Lung microvascular endothelial cell (primary cell): Measurements from ENCODE around the gene GRID1. TPM values are rescaled to one million over a fixed set of nuclear protein-coding genes. Genes with fewer than 3 reads are reported as not detected.
"Not testable (repeated sequence)": the region's sequence is repeated elsewhere in the genome, so short reads cannot be mapped to it uniquely, and the experiment has no call there.

Experiments used
- DNase-seq, 2 donors: peaks; one replicate each; pipeline versions ENCODE4 v3.0.0 to v3.0.0-alpha.2; 2010; ENCODE audit warnings: low read depth in 2 of 2
- total RNA-seq: library from RNA; depleted of rRNA; stranded (reverse); fragments of >200 nt; gene quantifications from 2 replicates; pipeline ENCODE4 v1.2.1, GENCODE V29; 2014

GRID1 gene
- total RNA-seq, 1 donor from 2014 or later: not detected

DNA sequence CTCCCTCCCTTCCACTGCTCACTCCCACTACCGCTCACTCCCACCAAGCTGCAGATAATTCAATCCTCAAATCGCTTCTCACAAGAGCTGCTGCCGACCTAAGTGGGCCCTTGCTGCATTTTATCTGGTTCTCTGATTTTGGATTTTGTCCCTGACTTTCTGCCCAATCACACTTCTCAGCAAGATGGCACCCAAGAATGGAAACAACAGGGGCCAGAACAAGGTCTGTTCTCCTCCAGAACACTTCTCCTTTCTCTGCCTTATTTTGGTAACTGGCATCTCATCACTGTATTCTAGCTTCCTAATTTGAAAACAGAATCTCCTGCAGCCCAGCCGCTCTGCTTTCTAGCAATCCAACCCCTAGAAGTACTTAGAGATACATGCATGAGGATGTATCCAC lies 172.8 kb downstream of the GRID1 start:
- no peak for DNase-seq

DNA sequence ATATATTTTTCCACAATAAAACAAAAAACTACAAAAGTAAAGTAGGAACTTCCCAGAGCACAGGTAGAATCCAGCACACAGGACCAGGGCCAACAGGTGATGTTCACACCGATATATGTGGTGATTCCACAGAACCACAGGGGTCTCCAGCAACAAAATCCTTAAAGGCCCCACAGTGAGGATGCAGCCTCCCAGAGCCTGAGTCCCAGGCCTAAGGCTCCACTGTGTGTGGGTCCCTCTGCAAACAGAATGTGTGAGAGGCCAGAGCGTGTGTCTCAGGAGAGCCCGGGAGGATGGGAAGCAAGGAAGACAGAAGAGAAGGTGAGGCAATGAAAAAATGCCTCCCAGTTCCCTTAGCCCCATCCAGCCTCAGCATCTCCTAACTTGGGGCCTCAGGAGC lies 173.9 kb downstream of the GRID1 start:
- no peak for DNase-seq

DNA sequence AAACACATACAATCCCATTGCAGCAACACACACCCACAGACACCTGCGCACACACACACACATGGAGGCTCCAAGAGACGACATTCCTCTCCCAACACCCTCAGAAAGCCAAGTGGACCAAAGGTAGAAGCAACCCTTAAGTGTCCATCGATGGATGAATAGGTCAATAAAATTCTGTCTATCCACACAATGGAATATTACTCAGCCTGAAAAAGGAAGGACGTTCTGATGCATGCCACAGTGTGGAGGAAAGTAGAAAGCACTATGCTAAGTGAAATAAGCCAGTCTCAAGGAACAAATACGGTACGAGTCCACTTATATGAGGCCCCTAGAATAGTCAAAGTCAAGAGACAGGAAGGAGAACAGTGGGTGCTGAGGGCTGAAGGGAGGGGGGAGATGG lies 174.4 kb downstream of the GRID1 start:
- no peak for DNase-seq

DNA sequence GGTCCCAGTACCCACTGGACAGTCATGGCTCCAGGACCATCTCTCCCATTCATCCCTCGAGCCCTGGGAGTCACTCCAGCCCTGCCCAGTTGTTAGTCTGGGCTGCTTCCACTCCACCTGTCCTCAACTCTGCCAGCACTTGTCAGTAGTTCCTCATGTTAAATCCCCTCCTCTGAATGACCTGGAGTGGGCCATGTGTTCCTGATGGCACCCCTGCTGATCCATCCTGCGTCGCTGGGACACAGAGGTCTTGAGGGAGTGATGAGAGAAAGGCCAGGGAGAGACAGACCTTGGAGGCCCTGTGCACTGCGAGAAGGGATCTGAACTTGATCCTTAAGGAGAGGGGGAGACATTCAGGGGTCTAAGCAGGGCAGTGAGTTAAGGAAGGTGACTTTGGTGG lies 174.9 kb downstream of the GRID1 start:
- DNase-seq: no peak

DNA sequence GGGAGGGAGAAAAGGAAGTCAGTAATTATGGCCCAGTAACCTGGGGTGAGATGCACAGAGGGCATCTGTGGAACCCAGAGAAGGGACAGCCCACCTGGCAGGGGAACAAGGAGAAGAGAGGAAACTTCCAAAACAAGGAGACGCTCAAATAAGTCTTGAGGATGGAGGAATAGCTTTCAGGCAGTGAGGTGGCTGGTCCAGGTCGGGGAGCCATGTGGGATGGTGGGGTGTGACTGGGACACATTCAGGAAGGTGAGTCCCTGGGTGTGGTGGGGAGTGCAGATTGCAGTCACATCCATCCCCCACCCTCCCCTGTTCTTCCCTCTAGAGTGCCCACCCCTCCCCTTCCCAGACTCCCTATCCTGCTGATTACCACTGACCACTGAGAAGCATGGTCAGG lies 175.4 kb downstream of the GRID1 start:
- no peak for DNase-seq

GRCh38 chr10:86190291-86190690 lies 176.3 kb downstream of the GRID1 start:
- no peak for DNase-seq

DNA sequence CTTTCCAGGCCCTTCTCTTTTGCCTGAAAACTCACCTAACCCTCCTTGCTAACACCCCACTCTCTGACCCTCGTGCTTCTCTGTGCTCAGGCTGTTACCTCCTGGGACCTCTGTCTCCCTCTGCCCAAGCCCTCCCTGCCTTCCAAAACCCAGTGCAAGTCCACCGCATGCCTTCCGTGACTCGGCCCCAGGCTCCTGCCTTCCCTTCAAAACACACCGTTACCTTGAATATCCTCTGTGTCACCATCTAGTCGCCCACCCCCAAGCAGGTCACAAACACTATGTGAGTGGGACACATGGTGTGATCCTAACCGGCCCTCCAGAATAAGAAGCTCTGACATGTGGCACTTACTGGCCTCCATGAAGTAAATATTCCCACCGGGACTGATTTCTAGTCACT lies 176.7 kb downstream of the GRID1 start:
- DNase-seq: no peak

- DNase-seq: no peak
Observed at GRCh38 chr10:86188796-86189558, 177.6 kb downstream of the GRID1 start.

DNA sequence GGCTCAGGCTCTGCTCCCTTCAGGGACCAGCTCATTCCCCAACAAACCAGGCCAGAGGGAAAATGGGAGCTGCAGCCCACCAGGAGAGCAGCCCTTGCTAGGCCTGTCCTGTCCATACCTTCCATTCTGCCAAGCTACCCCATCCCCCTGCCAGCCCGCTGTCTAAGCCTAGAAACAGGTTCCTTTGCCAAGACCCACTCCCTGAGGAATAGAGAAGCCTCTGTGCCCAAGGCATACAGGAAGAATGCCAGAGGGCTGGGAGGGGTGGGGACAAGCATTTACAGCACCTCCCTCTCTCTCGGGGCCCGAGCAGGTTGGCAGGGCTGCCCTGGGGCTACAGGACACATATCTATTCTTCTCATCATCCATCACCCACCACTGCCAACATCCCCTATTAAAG lies 178.3 kb downstream of the GRID1 start:
- no peak for DNase-seq

GRCh38 chr10:86187499-86188239 lies 178.9 kb downstream of the GRID1 start:
- no peak for DNase-seq

GRCh38 chr10:86186633-86187032 lies 180.0 kb downstream of the GRID1 start:
- no peak for DNase-seq

GRCh38 chr10:86182595-86182994 lies 184.0 kb downstream of the GRID1 start:
- DNase-seq: no peak

GRCh38 chr10:86182150-86182549 lies 184.4 kb downstream of the GRID1 start:
- no peak for DNase-seq

- no peak for DNase-seq
Observed at GRCh38 chr10:86180861-86181260, 185.7 kb downstream of the GRID1 start.

- DNase-seq: no peak
Observed at GRCh38 chr10:86179961-86180360, 186.6 kb downstream of the GRID1 start.

DNA sequence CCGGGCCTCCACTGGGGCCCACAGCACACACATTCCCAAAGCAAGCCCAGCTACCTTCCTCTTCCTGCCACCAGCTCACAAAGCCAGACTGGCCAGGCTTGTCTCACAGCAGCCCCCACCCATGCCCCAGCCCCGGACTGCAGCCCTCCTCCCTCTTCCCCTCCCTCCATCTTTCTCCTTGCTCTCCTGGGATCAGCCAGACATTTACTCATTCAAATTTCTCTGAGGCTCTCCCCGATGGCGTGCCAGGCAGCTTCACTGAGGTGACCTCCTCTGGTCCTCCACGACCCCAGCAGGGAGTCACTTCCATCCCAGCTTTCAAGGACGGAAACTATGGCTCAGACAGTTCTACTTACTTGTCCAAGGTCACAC lies 187.5 kb downstream of the GRID1 start:
- DNase-seq: no peak

GRCh38 chr10:86178401-86179152 lies 188.0 kb downstream of the GRID1 start:
- DNase-seq: peak in 1 of 2 donors; percentile 16

DNA sequence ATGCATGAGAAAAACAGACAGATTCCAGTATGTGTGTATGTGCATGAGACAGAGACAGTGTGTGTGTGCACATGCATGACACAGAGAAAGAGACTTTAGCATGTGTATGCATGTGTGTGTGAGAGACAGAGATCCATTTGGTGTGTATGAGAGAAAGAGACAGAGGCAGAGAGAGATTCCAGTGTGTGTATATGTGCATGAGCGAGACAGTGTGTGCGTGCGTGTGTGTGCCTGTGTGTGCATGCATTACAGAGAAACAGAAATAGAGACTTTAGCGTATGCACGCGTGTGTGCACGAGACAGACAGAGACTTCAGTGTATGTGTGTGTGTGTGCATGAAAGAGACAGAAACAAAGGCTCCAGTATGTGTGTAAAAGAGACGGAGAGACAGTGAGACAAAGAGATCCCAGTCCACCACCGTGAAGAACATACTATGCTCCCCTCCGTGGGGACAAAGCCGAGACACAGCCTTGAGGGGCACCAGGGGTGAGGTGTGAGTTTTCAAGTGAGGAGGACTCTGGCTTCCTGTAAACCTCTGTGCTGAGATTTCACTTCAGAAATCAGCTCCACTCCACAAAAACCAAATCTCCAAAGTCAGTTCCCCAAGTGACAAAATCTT lies 188.9 kb downstream of the GRID1 start:
- no peak for DNase-seq

- DNase-seq: no peak
Observed at GRCh38 chr10:86176850-86177536, 189.6 kb downstream of the GRID1 start.

- DNase-seq: not testable (repeated sequence)
Observed at GRCh38 chr10:86175476-86175875, 191.1 kb downstream of the GRID1 start.

DNA sequence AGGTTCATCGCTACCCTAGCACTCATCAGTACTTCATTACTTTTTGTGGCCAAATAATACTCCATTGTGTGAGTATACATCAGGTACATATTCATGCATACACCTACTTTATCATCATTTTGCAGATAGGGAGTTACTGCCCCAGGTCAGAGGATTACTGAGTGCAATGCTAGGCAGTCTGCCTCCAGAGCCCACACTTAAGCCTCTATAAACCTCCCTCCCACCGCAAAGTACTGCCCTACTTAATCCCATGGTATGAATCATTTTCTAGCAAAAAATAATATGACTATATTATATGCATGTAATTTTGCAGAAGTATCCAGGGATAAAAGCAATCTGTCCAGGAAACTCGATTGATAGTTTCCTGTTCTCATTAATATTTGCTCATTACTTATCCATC lies 194.3 kb downstream of the GRID1 start:
- DNase-seq: no peak
